Coronary artery (tissue), 2 donors: ENCODE measurements around the gene PAM16.

Experiments used
- DNase-seq: peaks from one replicate; pipeline ENCODE4 v3.0.0-alpha.2; 2017; ENCODE audit warnings: low spot score
- H3K27ac ChIP-seq, 2 donors: fragments of 200-600 bp; sonication (generic); one replicate each; pipeline ENCODE4 v1.5.1; 2016 to 2019
- H3K4me3 ChIP-seq: fragments of 200-600 bp; sonication (generic); 2 replicates; pipeline ENCODE4 v1.5.1; 2016; ENCODE audit warnings: mild to moderate bottlenecking, moderate library complexity
- CTCF ChIP-seq: fragments of 200-600 bp; sonication (generic); IDR thresholded peaks from one replicate; pipeline ENCODE4 v1.5.1; 2019; ENCODE audit warnings: antibody characterized with exemption

PAM16 gene

GRCh38 chr16:4332083-4332482, 19.0 kb downstream of the PAM16 start:
- no peak for TF ChIP-seq CTCF
- no peak overlapping the region for H3K27ac ChIP-seq

GRCh38 chr16:4330277-4330874, 20.7 kb downstream of the PAM16 start:
- no peak overlapping the region for H3K27ac ChIP-seq
- DNase-seq, result no peak
- H3K4me3 ChIP-seq, result no peak overlapping the region
- TF ChIP-seq CTCF, result peak; percentile 98

More at GRCh38 chr16:4332083-4332482, 19.0 kb downstream of the PAM16 start:
- DNase-seq, result no peak
- H3K4me3 ChIP-seq, result no peak overlapping the region

DNA sequence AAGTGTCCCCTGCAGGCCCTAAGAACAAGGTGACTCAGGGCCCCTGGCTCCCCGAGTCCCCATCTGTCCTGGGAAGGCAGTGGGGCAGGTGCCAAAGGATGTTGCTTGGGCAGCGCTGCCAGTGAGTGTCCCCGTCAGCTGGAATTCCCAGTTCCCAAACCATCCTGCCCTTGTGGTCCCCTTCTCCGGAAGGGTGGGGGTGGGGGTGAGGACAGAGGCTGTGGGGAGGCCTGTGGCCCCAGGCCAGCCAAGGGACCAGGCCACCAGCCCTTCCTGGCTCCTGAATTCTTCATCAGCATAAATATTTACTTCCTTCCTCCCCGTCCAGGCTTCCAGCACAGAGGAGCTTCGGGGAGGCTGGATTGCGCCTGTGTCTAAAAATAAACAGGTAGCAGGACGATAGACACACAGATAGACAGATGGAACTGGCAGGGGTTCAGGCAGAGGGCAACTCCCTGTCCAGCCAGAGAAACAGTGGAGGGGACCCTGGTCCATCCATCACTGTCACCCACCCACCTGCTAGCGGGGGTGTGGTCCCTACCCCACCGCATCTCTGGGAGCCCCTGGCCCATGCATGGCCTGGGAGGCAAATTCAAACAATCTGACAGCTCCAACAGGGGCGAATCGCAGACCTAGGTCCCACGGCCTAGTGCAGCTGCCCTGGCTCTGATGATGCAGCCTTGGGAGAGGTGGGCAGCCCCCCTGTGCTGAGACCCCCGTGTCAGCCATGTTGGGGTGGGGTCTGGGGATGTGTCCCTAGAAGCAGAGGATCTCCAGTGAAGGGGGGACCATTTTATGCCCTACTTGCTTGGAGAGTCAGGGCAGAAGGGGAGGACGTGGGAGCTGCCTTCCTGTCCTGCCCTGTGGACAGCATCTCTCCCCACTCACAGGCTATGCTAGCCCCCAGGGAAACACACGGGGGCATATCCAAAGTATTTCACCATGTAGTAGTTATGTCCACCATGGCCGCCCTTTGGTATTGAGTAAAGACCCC, 22.0 kb downstream of the PAM16 start:
- Histone ChIP-seq H3K4me3 (peak overlapping the region; percentile 75), H3K27ac (peak overlapping the region; percentile 73 to 90)
- no peak for TF ChIP-seq CTCF
- no peak for DNase-seq

DNA sequence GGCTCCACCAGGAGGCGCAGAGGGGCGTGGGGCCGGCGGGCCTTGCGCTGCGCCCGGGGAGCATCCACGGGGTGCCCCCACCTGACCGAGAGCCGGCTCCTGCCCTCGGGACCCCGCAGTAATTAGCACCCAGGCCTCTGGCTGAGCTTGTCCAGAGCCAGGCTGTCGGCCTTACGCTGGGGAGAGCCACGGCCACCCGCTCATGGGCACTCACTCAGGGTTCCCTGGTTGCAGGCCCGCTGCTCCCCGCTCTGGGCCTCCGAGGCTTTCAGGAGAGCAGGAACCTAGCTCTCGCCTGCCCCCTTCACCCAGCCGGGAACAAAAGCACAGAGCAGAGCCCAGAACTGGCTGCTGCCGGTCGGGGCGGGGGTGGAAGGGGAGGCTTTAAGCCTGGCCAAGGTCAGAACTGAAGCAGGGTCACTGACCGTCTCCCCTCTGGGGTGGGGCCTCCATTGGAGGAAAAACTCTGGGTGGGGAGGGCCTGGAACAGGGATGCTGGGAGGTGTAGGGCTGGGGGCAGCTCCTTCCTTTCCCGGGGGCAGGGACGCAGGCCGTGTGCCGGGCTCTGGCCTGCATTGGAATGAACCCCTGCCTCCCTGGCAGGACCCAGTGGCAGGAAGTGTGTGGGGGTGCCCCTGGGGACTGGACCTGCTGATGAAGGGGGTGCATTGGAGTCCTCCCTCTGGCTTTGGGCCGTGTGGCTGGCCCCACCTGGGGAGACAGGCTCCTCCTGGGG, 22.9 kb downstream of the PAM16 start:
- TF ChIP-seq CTCF, result peak; percentile 60
- Histone ChIP-seq H3K27ac (peak overlapping the region; percentile 73 to 90), H3K4me3 (peak overlapping the region; percentile 75)
- DNase-seq, result no peak

GRCh38 chr16:4327386-4328045, 23.6 kb downstream of the PAM16 start:
- DNase-seq, result no peak
- Histone ChIP-seq H3K4me3 (peak overlapping the region; percentile 75), H3K27ac (peak overlapping the region; percentile 73 to 90)
- no peak for TF ChIP-seq CTCF

DNA sequence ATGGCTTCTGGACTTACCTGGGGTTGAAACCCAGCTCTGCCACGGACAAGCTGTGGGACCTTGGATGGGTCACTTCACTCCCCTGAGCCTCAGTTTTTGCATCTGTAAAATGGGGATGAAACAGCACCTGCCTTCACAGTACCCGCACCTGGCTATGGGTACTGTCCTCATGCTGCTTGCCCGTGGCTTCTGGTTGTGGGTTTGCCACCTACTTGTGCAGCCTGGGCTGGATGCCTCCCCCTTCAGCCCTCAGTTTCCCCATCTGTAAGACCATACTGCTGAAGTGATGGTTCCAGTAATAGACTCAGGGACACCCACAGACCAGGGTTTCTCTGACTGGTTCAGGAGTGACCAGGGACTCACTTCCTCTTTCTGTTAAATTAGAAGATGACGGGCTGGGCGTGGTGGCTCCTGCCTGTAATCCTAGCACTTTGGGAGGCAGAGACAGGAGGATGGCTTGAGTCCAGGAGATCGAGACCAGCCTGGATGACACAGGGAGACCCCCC, 25.8 kb downstream of the PAM16 start:
- H3K27ac ChIP-seq, result peak overlapping the region; percentile 73 to 96
- DNase-seq, result no peak
- peak overlapping the region; percentile 63 for H3K4me3 ChIP-seq
- no peak for TF ChIP-seq CTCF
